ENCODE data around the gene DUS1L.

Gene DUS1L

GRCh38 chr17:82098169-82098938 is 32.8 kb upstream of the DUS1L start, which contains the start of gene FASN:
Gene FASN, minus strand, starts transcription at chr17:82098236. Its CDS starts 1,791 bp downstream, at chr17:82096445.
- H3K27me3 ChIP-seq (ENCODE audit: insufficient read depth, low read length, poor library complexity, severe bottlenecking) = no peaks in the 10 kb centered on the region
- H3K9me2 ChIP-seq (replicated peaks; ENCODE audit: low read depth, low read length) = no peaks in the 10 kb centered on the region
- H3K9ac ChIP-seq (ENCODE audit: low read depth, low read length, poor library complexity, severe bottlenecking) = peak within 1 kb of the TSS; percentile 95
- no peaks in the 10 kb centered on the region for H3F3A ChIP-seq (ENCODE audit: low read depth)
- peak within 1 kb of the TSS; percentile 93; the same call in 1 of the 2 replicates for H2AFZ ChIP-seq (ENCODE audit: low read length)
- H3K9me3 ChIP-seq (ENCODE audit: insufficient read depth, low read depth, low read length) = no peaks in the 10 kb centered on the region
- TF ChIP-seq CTCF (conservative IDR thresholded peaks at IDR 0.05; ENCODE audit: low read length) = peak; percentile 32
- TF ChIP-seq EZH2phosphoT487 (IDR thresholded peaks at IDR 0.05; ENCODE audit: borderline replicate concordance) = no peak
- H4K20me1 ChIP-seq (ENCODE audit: insufficient read depth, low read length, poor library complexity, severe bottlenecking) = peaks cover 37% of the 10 kb centered on the region
- peak within 1 kb of the TSS; percentile 96 for H3K4me2 ChIP-seq (ENCODE audit: low read depth, low read length, poor library complexity, severe bottlenecking)
- H3K79me2 ChIP-seq (ENCODE audit: insufficient read depth, low read length) = peaks cover 57% of the 10 kb centered on the region
- peak within 1 kb of the TSS; percentile 94 for H3K4me3 ChIP-seq (ENCODE audit: low read length, poor library complexity, severe bottlenecking)
- H3K36me3 ChIP-seq (ENCODE audit: insufficient read depth, low read length) = peaks cover 20% of the 10 kb centered on the region; the same call in 1 of the 2 replicates
- peaks cover 24% of the 10 kb centered on the region for H3K4me1 ChIP-seq (ENCODE audit: insufficient read depth, low read length, poor library complexity, severe bottlenecking)

GRCh38 chr17:82097919-82098168 is 32.2 kb upstream of the DUS1L start:
- no peak overlapping the region for H2AFZ ChIP-seq (ENCODE audit: low read length)

GRCh38 chr17:82097184-82097918 is 31.7 kb upstream of the DUS1L start:
- Histone ChIP-seq H3K4me1 (ENCODE audit: insufficient read depth, low read length, poor library complexity, severe bottlenecking) (peaks cover 24% of the 10 kb centered on the region), H3K27me3 (ENCODE audit: insufficient read depth, low read length, poor library complexity, severe bottlenecking) (no peaks in the 10 kb centered on the region), H3K9me2 (replicated peaks; ENCODE audit: low read depth, low read length) (no peaks in the 10 kb centered on the region), H3K9ac (ENCODE audit: low read depth, low read length, poor library complexity, severe bottlenecking) (peak overlapping the region; percentile 93), H2AFZ (ENCODE audit: low read length) (no peak overlapping the region), H3K36me3 (ENCODE audit: insufficient read depth, low read length) (peaks cover 30% of the 10 kb centered on the region; the same call in 1 of the 2 replicates), H3F3A (ENCODE audit: low read depth) (no peaks in the 10 kb centered on the region), H3K4me3 (ENCODE audit: low read length, poor library complexity, severe bottlenecking) (peak overlapping the region; percentile 86), H3K4me2 (ENCODE audit: low read depth, low read length, poor library complexity, severe bottlenecking) (peak overlapping the region; percentile 96), H3K79me2 (ENCODE audit: insufficient read depth, low read length) (peaks cover 67% of the 10 kb centered on the region), H4K20me1 (ENCODE audit: insufficient read depth, low read length, poor library complexity, severe bottlenecking) (peaks cover 47% of the 10 kb centered on the region), H3K9me3 (ENCODE audit: insufficient read depth, low read depth, low read length) (no peaks in the 10 kb centered on the region)
- no peak for TF ChIP-seq CTCF (conservative IDR thresholded peaks at IDR 0.05; ENCODE audit: low read length)
- TF ChIP-seq EZH2phosphoT487 (IDR thresholded peaks at IDR 0.05; ENCODE audit: borderline replicate concordance) = no peak

More at GRCh38 chr17:82097919-82098168, 32.2 kb upstream of the DUS1L start:
- H3K27me3 ChIP-seq (ENCODE audit: insufficient read depth, low read length, poor library complexity, severe bottlenecking) = no peaks in the 10 kb centered on the region
- peaks cover 43% of the 10 kb centered on the region for H4K20me1 ChIP-seq (ENCODE audit: insufficient read depth, low read length, poor library complexity, severe bottlenecking)
- H3K36me3 ChIP-seq (ENCODE audit: insufficient read depth, low read length) = peaks cover 25% of the 10 kb centered on the region; the same call in 1 of the 2 replicates
- H3K4me3 ChIP-seq (ENCODE audit: low read length, poor library complexity, severe bottlenecking) = peak overlapping the region; percentile 86
- H3K9ac ChIP-seq (ENCODE audit: low read depth, low read length, poor library complexity, severe bottlenecking) = peak overlapping the region; percentile 93
- peak overlapping the region; percentile 96 for H3K4me2 ChIP-seq (ENCODE audit: low read depth, low read length, poor library complexity, severe bottlenecking)
- peaks cover 63% of the 10 kb centered on the region for H3K79me2 ChIP-seq (ENCODE audit: insufficient read depth, low read length)
- no peaks in the 10 kb centered on the region for H3F3A ChIP-seq (ENCODE audit: low read depth)
- no peaks in the 10 kb centered on the region for H3K9me3 ChIP-seq (ENCODE audit: insufficient read depth, low read depth, low read length)
- H3K9me2 ChIP-seq (replicated peaks; ENCODE audit: low read depth, low read length) = no peaks in the 10 kb centered on the region
- TF ChIP-seq EZH2phosphoT487 (IDR thresholded peaks at IDR 0.05; ENCODE audit: borderline replicate concordance) = no peak
- TF ChIP-seq CTCF (conservative IDR thresholded peaks at IDR 0.05; ENCODE audit: low read length) = no peak
- H3K4me1 ChIP-seq (ENCODE audit: insufficient read depth, low read length, poor library complexity, severe bottlenecking) = peaks cover 24% of the 10 kb centered on the region
